ENCODE results near the gene ADAM11. TPM values are rescaled to one million over a fixed set of nuclear protein-coding genes. Genes with fewer than 3 reads are reported as not detected.

The ADAM11 gene
- total and polyA plus RNA-seq, 2 of the 8 experiments (the other 6 are each of a cell fraction or from before 2014, with no cell fraction given) = 2.3 to 2.9 TPM

DNA sequence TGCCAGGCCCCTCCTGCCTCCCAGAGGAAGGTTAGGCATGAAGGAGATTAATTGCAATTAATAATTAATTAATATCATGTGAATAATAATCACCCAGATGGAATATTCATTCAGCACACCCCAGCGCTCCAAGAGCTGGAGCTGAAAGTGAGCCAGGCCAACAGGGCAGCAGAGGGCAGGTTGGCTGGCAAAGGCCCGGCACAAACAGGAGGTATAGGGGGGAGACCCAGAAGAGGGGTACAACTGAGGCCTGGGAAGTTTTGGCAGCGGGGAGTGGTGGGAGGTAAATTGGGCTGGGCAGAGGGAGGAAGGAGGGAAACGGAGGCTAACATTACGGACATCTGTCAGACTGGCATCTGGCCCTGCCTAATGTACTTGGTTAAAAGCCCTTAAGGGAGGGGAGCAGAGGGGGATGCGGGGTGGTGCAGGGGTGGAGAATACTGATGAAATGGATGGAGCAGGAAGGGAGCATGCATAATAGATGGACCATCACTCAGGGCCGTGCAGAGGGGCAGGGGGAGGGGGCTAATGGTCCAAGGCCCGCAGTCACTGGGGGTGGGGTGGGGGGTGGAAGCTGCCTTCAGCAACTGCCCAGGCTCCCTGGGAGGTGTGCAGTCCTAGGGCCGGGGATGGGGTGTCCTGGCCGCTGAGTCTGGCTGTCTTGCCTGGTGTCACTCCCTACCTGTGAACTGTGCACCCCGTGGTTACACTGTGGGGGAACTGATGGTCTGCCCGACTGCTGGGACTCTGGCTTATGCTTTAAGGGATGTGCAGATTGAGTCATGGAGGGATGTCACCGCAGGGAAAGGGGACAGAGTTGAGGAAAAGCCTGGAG is 1.9 kb downstream of the ADAM11 start:
- DNase-seq (ENCODE audit: low read depth in 1 of 2, low spot score in 2 of 2) (no peak), FAIRE-seq (no peak)
- POLR2A ChIA-PET (ENCODE audit: partially characterized antibody) = interaction anchor here (1.1 to 5.1 kb wide), 5 partner anchors 11 to 139 kb away, joined by 3 to 17 read pairs (median 4); partner anchors contain the start of genes EFTUD2 and HIGD1B

More for the DNA sequence above, 1.9 kb downstream of the ADAM11 start:
- H3K4ac ChIP-seq (replicated peaks; ENCODE audit: insufficient read length, low read depth, low read length) = no peak overlapping the region
- H3K4me3 ChIP-seq (ENCODE audit: extremely low read depth in 1 of 4, insufficient read depth in 2 of 4, low read depth in 3 of 4, low read length in 4 of 4) = no peak overlapping the region
- no peak overlapping the region for H3K4me2 ChIP-seq (ENCODE audit: insufficient read depth in 1 of 2, low read depth in 2 of 2, low read length in 2 of 2)
- H4K20me1 ChIP-seq (replicated peaks in 1 of 2; ENCODE audit: control insufficient read depth in 1 of 2, insufficient read depth in 2 of 2, low read length in 2 of 2) = peaks cover 0 to 2% of the 10 kb centered on the region in 2 experiments
- H2BK5ac ChIP-seq (ENCODE audit: low read depth, low read length) = no peak overlapping the region
- no peak overlapping the region for H2BK120ac ChIP-seq (replicated peaks; ENCODE audit: low read depth, low read length)
- no peaks in the 10 kb centered on the region for H3K79me2 ChIP-seq (ENCODE audit: control insufficient read depth in 1 of 2, insufficient read depth in 2 of 2, low read length in 2 of 2)
- no peak overlapping the region for H2AFZ ChIP-seq (ENCODE audit: low read length)
- no peak overlapping the region; the same call in 1 of the 2 replicates for H4K8ac ChIP-seq (ENCODE audit: extremely low read depth, insufficient read depth, low read length)
- no peak overlapping the region for H3K27ac ChIP-seq (ENCODE audit: low read depth, low read length)
- CTCF ChIA-PET (ENCODE audit: partially characterized antibody) = interaction anchor here (1.0 to 2.3 kb wide), 7 partner anchors 9 to 254 kb away, joined by 3 to 9 read pairs (median 4); no protein-coding TSS in a partner anchor
- no peak overlapping the region for H3K18ac ChIP-seq (ENCODE audit: extremely low read depth, low read length)
- H3K14ac ChIP-seq (ENCODE audit: insufficient read length) = no peak overlapping the region
- H3K4me1 ChIP-seq (replicated peaks in 1 of 4; ENCODE audit: control insufficient read depth in 3 of 4, insufficient read depth in 4 of 4, low read length in 3 of 4) = peaks cover 0 to 7% (median 2%) of the 10 kb centered on the region in 4 experiments; a peak in 4 of 7 replicates
- H3K23ac ChIP-seq (ENCODE audit: insufficient read length) = no peak overlapping the region
- H2AK5ac ChIP-seq (ENCODE audit: low read depth, low read length) = no peak overlapping the region
- no peaks in the 10 kb centered on the region for H3K79me1 ChIP-seq (ENCODE audit: low read depth, low read length)
- WGBS, 2 experiments (ENCODE audit: extremely low coverage in 1 of 2, insufficient coverage in 1 of 2, insufficient read length in 1 of 2, insufficient replicate concordance in 2 of 2, low coverage in 1 of 2, low lambda C conversion rate in 2 of 2, missing lambda C conversion rate in 1 of 2) = 90% methylated on average over 11 of the region's 13 CpGs; no CpG with 5 or more reads in 1 of the 2 experiments
- peaks cover 25 to 40% (median 34%) of the 10 kb centered on the region in 4 experiments for H3K27me3 ChIP-seq (replicated peaks in 1 of 4; ENCODE audit: control insufficient read depth in 3 of 4, extremely low read depth in 1 of 4, insufficient read depth in 3 of 4, low read length in 3 of 4)
- H2BK12ac ChIP-seq (ENCODE audit: low read depth, low read length) = no peak overlapping the region
- no peak overlapping the region for H3K56ac ChIP-seq (replicated peaks; ENCODE audit: insufficient read length, low read depth, low read length)
- H3K9ac ChIP-seq (replicated peaks in 1 of 4; ENCODE audit: extremely low read depth in 1 of 4, low read depth in 3 of 4, low read length in 3 of 4) = no peak overlapping the region
- peaks cover 8% of the 10 kb centered on the region; the same call in 1 of the 2 replicates for H3K23me2 ChIP-seq (ENCODE audit: low read depth, low read length)
- H2BK20ac ChIP-seq (ENCODE audit: low read length) = no peak overlapping the region
- no peaks in the 10 kb centered on the region for H3K36me3 ChIP-seq (ENCODE audit: control insufficient read depth in 2 of 4, insufficient read depth in 4 of 4, low read length in 3 of 4)
- H4K91ac ChIP-seq (replicated peaks; ENCODE audit: insufficient read length, low read length) = no peak overlapping the region
- H4K5ac ChIP-seq (ENCODE audit: insufficient read length, low read depth, low read length) = no peak overlapping the region
- H3K9me3 ChIP-seq (ENCODE audit: insufficient read depth in 2 of 2, low read depth in 1 of 2, low read length in 1 of 2) = no peaks in the 10 kb centered on the region
- TF ChIP-seq CEBPB (IDR thresholded peaks at IDR 0.05; ENCODE audit: low read depth, low read length) = no peak
- TF ChIP-seq CBX5 (IDR thresholded peaks at IDR 0.05; ENCODE audit: low read depth, low read length) = no peak
- TF ChIP-seq, protein P1, sequence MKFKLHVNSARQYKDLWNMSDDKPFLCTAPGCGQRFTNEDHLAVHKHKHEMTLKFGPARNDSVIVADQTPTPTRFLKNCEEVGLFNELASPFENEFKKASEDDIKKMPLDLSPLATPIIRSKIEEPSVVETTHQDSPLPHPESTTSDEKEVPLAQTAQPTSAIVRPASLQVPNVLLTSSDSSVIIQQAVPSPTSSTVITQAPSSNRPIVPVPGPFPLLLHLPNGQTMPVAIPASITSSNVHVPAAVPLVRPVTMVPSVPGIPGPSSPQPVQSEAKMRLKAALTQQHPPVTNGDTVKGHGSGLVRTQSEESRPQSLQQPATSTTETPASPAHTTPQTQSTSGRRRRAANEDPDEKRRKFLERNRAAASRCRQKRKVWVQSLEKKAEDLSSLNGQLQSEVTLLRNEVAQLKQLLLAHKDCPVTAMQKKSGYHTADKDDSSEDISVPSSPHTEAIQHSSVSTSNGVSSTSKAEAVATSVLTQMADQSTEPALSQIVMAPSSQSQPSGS (IDR thresholded peaks at IDR 0.05; ENCODE audit: low read length) = no peak
- no peak for TF ChIP-seq EZH2 (IDR thresholded peaks at IDR 0.05; ENCODE audit: low read depth, low read length, severe bottlenecking)
- no peak for TF ChIP-seq POLR2A (IDR thresholded peaks at IDR 0.05; ENCODE audit: control extremely low read depth in 1 of 2, low read depth in 2 of 2, low read length in 2 of 2)
- TF ChIP-seq TAF1 (IDR thresholded peaks at IDR 0.05; ENCODE audit: low read depth, low read length) = no peak
- no peak overlapping the region for H2BK15ac ChIP-seq (ENCODE audit: low read length)

Data from H1 (cell line).